Testis (tissue), 2 donors: Measurements from ENCODE around the gene SPG11.

Source experiments
- POLR2A ChIP-seq: fragments of 450-650 bp; IDR thresholded peaks from one replicate; pipeline ENCODE4 v1.6.1; 2017; ENCODE audit warnings: antibody characterized with exemption, mild to moderate bottlenecking, moderate library complexity
- TF ChIP-seq, protein P1 (sequence below), 3 experiments: fragments of 450-650 bp in 2 of 3; fragments of 200-600 bp in 1 of 3; sonication (generic) in 1 of 3; IDR thresholded peaks; one replicate each; pipeline ENCODE4 v1.5.1; 2016 to 2019; ENCODE audit warnings: antibody characterized with exemption in 3 of 3, mild to moderate bottlenecking in 2 of 3, moderate library complexity in 1 of 3

- TF ChIP-seq POLR2A = no peak
- TF ChIP-seq, protein P1, sequence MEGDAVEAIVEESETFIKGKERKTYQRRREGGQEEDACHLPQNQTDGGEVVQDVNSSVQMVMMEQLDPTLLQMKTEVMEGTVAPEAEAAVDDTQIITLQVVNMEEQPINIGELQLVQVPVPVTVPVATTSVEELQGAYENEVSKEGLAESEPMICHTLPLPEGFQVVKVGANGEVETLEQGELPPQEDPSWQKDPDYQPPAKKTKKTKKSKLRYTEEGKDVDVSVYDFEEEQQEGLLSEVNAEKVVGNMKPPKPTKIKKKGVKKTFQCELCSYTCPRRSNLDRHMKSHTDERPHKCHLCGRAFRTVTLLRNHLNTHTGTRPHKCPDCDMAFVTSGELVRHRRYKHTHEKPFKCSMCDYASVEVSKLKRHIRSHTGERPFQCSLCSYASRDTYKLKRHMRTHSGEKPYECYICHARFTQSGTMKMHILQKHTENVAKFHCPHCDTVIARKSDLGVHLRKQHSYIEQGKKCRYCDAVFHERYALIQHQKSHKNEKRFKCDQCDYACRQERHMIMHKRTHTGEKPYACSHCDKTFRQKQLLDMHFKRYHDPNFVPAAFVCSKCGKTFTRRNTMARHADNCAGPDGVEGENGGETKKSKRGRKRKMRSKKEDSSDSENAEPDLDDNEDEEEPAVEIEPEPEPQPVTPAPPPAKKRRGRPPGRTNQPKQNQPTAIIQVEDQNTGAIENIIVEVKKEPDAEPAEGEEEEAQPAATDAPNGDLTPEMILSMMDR (IDR thresholded peaks at IDR 0.05) = no peak
These were observed 136.2 kb downstream of the SPG11 start for GRCh38 chr15:44527241-44527640.
